Measurements from ENCODE around the gene HLA-DOA.

Gene HLA-DOA

DNA sequence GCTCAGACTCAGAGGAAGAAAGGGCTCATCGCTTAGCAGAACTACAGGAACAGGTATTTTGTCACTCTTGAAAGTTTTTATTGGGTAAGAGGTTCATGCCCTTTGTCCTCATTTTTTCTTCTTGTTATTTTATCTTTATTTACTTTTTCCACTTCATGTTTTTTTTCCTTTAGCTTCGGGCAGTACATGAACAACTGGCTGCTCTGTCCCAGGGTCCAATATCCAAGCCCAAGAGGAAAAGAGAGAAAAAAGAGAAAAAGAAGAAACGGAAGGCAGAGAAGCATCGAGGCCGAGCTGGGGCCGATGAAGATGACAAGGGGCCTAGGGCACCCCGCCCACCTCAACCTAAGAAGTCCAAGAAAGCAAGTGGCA, 31.5 kb downstream of the HLA-DOA start:
- DNase-seq (ENCODE audit: low spot score): no peak

GRCh38 chr6:32977272-32977952, 32.0 kb downstream of the HLA-DOA start:
- DNase-seq (ENCODE audit: low spot score): no peak

DNA sequence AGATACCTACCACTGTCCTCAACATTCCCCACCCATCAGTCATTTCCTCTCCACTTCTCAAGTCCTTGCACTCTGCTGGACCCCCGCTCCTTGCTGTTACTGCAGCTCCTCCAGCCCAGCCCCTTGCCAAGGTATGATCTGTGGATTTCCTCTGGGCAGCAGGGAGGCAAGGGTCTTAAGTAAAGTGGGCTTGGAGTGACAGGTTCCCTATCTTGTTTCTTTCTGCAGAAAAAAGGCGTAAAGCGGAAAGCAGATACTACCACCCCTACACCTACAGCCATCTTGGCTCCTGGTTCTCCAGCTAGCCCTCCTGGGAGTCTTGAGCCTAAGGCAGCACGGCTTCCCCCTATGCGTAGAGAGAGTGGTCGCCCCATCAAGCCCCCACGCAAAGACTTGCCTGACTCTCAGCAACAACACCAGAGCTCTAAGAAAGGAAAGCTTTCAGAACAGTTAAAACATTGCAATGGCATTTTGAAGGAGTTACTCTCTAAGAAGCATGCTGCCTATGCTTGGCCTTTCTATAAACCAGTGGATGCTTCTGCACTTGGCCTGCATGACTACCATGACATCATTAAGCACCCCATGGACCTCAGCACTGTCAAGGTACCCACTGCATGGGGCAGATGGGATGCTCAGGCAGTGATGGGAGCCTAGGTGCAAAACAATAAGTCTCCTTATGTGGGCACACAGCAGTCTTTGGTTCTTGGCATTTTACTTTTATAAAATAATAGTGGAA, 32.9 kb downstream of the HLA-DOA start:
- DNase-seq (ENCODE audit: low spot score): no peak

DNA sequence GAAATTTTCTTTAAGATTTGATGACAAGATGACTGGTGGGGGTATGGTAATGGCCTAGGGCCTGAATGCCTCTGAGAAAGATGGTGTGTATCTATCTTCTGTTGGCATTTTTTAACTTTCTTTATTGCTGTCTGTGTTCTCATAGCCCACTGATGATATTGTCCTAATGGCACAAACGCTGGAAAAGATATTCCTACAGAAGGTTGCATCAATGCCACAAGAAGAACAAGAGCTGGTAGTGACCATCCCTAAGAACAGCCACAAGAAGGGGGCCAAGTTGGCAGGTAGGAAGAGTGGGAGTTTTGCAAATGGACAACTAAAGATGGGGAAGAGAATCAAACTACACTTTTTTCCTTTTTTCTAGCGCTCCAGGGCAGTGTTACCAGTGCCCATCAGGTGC, 33.5 kb downstream of the HLA-DOA start:
- DNase-seq (ENCODE audit: low spot score): no peak

DNA sequence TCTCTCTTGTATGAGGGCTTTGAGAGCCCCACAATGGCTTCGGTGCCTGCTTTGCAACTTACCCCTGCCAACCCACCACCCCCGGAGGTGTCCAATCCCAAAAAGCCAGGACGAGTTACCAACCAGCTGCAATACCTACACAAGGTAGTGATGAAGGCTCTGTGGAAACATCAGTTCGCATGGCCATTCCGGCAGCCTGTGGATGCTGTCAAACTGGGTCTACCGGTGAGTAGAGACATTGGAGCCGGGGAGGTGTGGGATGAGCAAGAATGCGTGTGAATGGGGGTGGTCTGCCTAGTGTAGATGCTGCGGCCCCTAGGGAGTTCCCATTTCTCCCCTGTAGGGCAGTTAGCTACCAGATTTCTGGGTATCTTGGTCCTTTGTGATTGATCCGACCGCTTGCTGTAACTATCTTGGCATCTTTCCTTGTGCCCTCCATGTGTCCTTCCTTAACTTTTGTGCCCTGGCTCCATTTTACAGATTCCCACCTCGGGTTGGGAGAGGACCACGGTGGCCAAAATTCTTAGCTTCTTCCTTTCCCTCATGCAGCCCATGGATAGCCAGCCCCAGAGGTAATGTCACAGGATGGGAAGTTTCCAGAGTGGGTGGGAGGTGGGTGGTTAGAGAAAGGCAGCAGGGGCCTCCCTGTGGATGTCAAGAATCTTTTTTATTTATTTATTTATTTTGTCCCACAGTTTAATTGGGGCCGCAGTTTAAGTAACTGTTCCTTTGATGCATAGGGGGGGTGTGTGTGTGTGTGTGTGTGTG, 34.7 kb downstream of the HLA-DOA start:
- no peak for DNase-seq (ENCODE audit: low spot score)

DNA sequence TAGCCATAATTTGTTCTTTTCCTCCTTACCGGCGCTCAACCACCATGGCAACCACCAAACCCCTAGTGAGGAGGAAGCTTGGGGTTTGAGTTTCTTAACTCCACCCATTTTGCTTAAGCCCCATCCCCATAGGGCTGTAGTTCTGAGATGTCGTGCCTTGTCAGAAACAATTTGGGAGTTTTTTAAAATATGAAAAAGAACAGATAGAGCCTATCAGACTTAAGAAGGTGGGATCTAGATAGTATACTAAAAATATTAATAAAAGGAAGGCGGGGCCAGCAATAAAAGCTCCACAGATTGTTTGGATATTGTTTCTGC, 35.4 kb downstream of the HLA-DOA start:
- peak; percentile 73 for DNase-seq (ENCODE audit: low spot score)

DNA sequence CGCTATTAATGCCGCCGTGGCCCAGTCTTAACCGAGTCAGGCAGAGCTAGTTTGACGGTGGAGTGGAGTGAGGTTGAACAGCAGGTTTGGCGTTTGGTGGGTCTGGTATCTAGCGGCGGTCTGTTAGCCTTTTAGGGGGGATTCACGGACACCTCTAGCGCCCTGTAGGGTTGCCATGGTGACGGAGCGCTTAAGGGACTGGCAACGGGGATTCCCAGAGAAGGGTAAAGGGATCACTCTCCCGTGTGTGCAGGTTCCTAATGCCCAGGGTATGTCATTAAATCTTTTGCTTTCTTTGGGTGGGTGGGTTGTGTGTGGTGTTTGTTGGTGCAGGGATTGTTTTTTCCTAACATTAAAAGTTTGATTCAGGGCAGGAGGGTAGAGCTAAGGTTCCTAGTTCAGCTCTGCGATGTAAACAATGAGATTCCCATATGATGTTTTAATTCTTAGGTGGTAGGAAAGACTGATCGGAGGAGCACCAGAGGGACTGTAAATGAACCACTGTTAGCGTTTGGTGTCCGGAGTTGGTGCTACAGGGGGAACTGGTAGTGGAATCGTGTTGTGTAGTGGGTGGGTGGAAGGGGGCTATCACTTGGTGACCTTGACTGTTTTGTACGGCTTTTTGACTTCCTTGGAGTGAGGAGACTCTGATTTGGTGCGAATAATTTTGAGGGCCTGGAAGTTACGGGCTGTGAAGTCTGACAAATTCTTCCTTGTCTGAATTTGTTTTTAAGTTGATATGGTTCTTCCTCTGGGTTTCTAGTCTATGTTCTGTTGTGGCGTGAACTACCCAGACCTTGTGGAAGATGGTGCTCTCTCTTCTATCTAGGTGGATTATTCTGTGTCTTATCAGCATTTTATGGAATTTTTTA, 36.0 kb downstream of the HLA-DOA start:
- no peak for DNase-seq (ENCODE audit: low spot score)

- no peak for DNase-seq (ENCODE audit: low spot score)
Measured at GRCh38 chr6:32972353-32973143, 36.8 kb downstream of the HLA-DOA start.

DNA sequence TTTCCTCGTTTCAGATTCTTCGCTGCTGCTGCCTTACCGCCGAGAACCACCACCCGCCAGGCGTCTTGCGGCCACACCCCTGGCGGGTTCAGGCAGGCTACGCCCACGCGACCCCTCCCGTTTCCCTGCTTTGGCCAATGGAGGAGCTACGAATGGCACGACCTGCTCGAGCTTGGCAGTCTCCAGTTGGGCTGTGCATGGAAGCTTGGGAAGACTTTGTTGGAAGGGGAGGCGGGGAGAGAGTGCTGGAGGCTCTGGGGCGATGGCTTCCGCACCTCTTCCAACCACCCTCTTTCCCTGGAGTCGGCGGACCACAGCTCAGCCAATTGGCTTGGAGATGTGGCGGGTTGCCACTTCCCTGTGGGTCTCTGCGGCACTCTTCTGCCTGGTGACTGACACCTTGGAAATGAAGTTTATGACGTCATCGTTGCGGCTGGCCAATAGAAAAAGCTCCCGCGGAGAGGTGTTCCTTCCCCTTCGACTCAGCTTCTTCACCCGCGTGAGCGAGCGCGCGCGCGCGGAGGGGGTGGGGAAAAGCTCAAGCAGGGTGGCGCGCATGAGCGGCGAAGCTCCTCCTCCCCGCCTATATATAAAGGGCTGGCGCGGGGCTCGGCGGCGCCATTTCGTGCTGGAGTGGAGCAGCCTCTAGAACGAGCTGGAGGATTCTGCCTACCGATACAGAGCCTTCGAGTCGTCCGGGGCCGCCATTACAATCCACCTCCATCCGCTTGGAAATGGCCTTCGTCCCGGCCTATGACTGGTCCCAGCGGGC, 37.6 kb downstream of the HLA-DOA start:
- DNase-seq (ENCODE audit: low spot score): peak; percentile 99

- DNase-seq (ENCODE audit: low spot score): no peak
Measured at GRCh38 chr6:32971242-32971580, 38.2 kb downstream of the HLA-DOA start.

DNA sequence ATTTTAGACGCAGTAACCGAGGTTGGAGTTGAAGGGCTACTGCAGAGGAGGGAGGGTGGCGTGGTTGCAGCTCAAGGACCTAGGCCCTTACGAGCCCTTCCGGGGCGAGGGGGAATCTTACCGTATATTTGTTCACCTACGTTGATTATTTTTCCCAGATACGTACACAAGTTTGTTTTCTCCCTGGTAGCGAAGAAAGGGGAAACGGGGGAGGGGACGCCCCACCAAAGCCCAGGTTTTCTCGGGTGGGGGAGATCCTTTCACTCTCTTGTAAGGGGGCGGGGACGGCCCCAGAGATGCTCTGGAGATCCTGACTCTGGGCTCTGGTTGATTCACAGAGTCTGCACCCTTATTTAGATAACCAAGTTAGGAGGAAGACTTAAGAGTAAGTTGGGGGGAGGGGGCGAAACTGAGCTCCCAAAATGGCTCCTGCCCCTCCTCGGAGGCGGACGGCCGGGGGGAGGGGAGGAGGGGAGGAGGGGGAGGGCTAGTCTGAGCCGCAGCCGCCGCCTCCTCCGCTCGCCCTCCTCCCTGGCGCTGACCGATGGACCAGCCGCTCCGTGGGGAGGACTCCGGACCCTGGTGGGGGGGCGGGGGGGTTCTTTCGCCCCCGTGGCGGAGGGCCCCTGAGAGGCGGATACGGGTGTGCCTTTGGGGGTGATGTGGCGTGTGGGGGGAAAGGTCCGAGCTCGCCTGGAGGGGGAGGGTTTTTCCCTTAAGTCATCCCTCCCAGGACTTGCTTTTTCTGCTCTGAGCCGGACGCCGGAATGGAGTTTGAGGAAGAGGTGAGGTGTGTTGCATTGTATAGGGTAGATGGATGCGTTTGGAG, 38.8 kb downstream of the HLA-DOA start:
- DNase-seq (ENCODE audit: low spot score): peak; percentile 86

- peak; percentile 96 for DNase-seq (ENCODE audit: low spot score)
Measured at GRCh38 chr6:32969685-32970412, 39.5 kb downstream of the HLA-DOA start.

- peak; percentile 95 for DNase-seq (ENCODE audit: low spot score)
Measured at GRCh38 chr6:32968867-32969684, 40.3 kb downstream of the HLA-DOA start.

- peak; percentile 94 for DNase-seq (ENCODE audit: low spot score)
Measured at GRCh38 chr6:32968093-32968866, 41.1 kb downstream of the HLA-DOA start, which contains the start of gene BRD2. TSS of gene BRD2 (plus strand) at chr6:32968594. CDS start at chr6:32972899, 4,305 bp downstream.

- DNase-seq (ENCODE audit: low spot score): peak; percentile 89
Measured at GRCh38 chr6:32967151-32968091, 42.0 kb downstream of the HLA-DOA start.

- DNase-seq (ENCODE audit: low spot score): no peak
Measured at GRCh38 chr6:32964776-32965175, 44.6 kb downstream of the HLA-DOA start.

All from RKO (cell line).